HG03520 (cell line): ENCODE data around the gene PSMB10.
"Not testable (repeated sequence)": the region's sequence is repeated elsewhere in the genome, so short reads cannot be mapped to it uniquely, and the experiment has no call there.

Source experiments
- ATAC-seq: cut with Tn5 transposase; IDR thresholded peaks from one replicate; pipeline ENCODE4 v1.9.1; 2021; ENCODE audit warnings: mild to moderate bottlenecking, moderate library complexity; ENCODE audit not compliant: unreplicated experiment

PSMB10 gene

DNA sequence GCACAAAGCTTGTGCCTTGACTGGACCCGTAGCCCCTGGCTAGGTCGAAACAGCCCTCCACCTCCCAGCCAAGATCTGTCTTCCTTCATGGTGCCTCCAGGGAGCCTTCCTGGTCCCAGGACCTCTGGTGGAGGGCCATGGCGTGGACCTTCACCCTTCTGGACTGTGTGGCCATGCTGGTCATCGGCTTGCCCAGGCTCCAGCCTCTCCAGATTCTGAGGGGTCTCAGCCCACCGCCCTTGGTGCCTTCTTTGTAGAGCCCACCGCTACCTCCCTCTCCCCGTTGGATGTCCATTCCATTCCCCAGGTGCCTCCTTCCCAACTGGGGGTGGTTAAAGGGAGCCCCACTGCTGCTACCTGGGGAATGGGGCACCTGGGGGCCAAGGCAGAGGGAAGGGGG, 8.5 kb downstream of the PSMB10 start:
- ATAC-seq: no peak

DNA sequence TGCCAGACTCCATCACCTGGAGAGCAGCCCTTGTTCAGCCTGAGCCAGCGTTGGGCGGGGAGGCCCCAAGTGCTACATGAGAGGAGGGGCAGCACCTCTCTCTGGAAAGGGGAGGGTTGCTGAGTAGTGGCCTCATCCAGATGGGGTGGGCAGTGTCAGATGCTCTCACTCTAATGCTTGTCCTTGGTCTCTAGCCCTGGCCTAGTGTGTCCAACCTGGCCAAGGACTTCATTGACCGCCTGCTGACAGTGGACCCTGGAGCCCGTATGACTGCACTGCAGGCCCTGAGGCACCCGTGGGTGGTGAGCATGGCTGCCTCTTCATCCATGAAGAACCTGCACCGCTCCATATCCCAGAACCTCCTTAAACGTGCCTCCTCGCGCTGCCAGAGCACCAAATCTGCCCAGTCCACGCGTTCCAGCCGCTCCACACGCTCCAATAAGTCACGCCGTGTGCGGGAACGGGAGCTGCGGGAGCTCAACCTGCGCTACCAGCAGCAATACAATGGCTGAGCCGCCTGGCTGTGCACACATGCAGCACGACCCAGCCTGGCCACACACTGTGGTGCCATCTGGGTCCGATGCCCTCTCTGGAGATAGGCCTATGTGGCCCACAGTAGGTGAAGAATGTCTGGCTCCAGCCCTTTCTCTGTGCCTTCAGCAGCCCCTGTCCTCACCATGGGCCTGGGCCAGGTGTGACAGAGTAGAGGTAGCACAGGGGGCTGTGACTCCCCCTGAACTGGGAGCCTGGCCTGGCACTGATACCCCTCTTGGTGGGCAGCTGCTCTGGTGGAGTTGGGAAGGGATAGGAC, 9.3 kb downstream of the PSMB10 start:
- no peak for ATAC-seq

DNA sequence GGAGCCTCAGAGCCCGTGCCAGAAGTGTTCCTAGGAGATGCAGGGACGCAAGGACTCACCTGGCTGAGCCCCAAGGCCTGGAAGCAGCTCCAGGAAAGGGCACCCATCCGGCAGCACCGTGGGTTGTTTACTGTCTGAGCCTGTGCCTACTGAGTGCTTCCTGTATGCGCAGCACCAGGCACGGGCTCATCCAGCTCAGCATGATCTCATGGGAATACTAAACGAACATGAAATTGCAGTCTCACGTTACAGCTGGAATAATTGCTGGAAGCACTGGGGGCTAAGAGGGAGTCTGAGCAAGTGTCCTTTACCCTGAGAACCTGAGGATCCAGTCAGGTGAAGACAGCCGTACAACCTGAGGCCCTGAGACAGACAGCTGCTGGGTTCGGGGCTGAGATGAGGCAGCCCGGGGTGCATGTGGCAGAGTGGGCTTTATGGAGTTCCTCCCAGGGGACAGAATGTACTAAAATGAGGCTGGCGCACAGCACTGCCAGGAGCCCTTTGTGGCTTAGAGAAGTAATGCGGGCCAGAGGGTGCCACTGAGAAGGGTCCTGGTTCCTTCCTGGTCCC, 10.4 kb downstream of the PSMB10 start:
- ATAC-seq: no peak

DNA sequence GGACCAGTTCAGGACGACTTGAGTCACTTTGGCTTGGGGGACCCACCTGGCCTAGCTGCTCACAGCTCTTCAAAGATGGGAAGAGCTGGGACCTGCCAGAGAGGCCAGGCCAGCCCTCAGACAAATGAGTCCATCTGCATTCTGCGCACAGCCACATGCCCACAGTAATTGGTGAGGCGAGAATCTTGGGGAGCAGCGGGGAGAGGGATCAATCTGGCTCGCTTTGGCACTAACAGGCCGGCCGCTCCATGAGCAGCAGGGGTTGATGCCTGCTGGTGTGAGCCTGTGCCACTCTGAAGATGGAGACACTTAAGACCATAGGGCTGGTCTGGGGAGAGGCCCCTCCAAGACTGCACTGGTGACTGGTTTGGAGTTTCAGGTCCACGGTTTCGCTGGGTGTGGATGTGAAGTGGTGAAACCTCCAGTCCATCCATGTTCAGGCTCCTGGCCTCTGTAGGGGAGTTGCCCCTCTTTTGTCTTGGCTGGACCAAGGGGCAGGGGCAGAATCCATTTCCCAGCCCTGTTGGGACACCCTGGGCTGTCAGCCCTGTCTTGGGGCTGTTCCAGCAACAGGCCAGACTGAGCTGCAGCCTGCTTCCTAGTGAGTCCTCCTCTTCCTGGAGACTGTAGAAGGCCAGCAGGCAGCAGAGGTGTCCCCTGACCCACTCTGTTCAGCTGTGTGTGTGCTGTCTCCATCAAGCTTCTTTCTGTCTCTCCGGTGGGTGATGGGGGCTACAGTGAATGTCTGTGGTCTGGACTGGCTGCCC, 12.3 kb downstream of the PSMB10 start:
- no peak for ATAC-seq

DNA sequence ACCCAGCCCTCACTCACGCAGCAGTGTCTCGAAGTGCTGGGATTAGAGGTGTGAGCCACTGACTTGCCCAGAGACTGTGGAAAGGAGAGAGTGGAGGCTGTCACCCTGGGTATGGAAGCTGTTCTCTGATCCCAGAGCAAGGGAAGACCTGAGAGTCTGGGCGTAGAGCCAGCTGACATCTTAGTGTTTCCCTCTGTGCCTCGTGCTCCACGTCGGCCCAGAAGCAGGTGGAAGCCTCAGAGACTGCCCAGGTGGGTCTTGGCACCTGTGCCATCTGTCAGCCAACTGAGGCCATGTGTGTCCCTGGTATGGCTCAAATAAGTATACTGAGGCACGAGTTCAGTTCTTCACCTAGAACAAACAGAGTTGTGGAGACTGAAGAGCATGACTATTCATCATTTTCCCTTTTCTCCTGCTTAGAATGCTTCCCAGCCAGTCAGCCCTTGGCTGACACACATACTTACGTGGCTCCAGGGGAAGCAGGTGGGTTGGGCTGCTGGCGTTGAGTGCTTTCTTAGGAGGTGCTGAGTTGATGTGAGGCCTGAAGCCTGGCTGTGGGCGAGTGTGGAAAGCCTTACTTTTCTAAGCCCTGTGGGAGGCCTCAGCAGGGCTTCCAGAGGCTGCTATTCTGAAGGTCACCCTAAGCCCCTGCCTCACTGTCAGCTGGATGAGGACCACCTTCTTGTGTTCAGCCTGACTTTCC, 13.1 kb downstream of the PSMB10 start:
- ATAC-seq: no peak

DNA sequence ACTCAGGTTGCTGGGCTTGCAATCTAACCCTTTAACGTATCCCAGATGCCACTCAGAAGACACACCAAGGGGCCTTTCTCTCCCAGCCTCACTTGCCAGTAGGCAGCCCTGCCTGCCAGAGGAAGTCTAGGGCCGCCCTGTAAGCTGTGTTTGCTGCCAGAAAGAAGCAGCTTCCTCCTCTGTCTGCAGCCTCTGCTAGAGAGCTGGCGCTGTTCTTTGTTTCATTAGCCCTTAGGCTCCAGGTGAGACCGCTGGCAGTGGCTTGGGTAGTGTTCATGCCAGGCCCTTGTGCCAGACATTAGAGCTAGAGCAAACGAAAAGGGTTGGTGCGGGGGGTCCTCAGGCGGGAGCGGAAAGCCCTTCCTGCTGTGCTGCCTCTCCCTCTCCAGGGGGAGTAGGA, 13.9 kb downstream of the PSMB10 start:
- no peak for ATAC-seq

DNA sequence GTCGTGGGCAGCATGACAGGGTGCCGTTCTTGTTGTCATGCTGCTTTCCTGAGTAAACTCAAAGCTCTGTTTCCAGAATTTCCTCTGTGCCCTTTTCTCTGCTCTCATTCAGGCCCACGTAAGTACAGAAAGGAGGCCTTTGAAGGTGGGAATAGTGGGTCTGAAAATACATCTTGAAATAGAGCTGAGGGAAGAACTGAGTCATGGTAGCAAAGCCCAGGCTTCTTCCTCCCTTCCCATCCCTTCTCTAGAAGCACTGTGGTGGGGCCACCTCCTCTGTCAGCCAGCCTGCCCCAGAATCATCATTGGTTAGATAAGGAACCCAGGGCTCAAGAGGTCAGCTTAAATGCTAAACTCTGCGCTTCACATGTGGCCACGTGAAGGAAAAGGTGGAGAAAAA, 14.4 kb downstream of the PSMB10 start:
- ATAC-seq: no peak

DNA sequence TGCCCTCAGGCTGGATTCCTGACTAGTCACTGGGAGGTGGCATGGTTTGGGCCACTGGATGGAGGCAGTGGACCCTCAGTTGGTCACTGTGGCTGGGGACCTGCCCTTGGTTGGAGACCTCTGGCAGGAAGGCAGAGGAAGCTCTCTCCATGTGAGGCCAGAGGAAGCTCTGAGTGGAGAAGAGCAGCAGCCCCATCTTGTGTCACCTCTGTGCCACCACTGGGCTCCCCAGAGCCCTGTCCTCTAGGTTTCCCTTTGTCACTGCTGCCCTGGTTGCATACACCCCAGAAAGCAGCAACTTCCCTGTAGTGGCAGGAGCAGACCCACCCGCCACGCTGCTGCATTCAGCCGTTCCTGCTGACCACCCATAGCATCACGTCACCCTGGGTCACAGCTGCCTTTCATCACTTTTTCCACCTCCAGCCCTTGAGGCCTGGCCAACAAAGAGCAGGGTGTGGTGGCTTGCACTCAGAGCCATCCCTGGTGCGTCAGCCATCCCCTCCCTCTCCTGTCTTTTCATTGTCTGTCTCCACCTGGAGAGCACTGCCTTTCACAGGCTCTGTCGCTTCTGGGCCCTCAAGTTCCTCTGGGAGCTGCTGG, 16.9 kb downstream of the PSMB10 start:
- no peak for ATAC-seq

DNA sequence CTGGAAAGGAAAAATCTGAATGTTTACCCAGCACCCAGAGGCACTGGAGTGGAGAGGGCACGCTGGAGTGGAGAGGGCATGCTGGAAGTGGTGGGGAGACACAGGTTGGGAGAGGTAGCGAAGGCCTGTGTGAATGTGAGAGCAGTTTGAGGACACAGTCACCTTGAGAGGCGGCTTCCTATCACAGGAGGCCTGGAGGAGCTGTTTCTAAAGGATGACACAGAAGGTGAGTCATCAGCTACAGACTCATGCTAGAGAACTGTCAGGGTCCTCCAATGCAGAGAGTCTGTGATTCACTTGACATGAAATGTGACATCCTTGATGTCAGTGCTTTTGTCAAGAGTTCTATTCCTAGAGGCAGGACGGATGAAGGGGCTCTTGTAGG, 18.8 kb downstream of the PSMB10 start:
- ATAC-seq: no peak

DNA sequence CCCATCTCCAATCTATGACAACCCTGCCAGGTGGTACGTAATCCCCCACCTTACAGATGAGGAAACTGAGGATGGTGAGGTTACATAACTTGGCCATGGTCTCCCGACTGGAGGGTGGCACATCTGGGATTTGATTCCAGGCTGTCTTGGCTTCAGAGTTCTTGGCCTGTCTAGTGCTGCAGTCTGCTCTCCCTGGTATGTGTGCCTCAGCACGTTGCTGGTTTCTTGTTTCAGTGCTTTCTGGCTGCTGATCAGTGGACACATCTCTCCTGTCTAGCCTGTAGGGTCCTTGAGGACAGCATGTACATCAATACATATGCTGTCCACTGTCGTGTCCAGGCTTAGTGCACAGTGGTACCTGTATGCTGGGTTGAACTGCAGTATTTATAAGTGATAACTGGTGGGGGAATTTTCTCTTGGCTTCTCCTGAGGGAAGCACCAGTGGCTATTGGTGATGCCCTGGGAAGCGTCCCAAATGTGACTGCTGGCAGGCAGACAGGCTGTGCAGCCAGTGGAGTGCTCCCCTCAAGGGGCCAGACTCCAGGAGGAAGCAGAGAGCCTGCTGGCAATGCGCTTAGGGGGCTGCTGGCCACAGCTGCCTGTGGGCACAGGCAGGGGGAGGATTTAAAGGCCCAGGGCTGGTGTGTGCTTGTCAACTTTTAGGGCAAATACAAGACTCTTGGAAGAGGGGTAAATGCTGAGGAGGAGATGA, 19.4 kb downstream of the PSMB10 start:
- no peak for ATAC-seq

DNA sequence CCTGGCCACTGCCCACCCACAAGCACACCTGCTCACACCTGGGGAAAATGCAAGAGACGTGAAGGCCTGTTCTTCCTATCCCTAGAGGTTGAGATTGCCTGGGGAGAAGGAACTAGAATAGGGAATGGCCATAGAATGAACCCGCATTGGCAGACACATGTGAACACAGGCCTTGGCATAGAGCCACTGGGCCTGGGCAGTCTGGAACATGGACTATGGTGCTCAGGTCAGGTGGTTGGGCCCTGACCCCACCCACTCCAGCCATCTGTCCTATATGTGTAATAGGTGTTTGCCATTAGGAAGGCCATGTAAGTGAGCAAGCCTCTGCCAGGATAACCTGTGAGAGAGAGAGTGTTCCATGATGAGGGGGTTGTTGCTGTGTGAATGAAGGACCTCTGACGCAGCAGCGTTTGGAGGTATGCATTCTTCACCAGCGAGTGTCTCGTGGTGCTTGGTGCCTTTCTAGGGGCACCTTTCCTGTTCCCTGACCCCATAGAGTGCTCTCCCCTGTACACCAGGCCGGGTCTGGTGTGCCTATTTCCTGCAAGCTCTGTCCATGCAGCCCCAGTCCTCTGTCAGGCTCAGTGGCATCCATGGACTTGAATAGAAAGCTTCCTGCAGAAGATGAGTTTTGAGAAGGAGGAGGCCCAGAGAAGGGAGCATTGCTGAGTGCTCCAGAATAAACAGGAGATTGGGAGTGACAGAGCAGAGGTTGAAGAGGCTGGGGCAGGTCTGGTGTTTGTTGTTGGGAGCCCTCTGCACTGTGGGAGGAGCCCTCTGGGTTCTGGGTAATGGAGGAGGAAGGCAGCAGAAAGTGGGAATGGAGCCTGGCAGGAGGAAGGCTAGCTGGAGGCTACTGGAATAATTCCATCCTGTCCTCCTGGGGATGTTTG, 20.6 kb downstream of the PSMB10 start:
- no peak for ATAC-seq

DNA sequence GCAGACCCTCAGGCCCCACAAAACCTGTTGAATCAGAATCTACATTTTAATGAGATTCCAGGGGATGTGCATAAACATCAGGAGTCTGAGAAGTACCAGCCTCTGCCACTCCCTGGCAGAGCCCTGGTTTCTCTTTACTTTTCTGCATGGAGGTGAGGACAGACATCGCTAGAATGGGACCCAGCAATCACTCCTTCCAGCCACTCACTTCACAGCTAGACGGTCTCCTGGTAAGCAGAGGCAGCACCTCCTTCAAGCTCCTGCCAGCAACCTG, 21.2 kb downstream of the PSMB10 start:
- not testable (repeated sequence) for ATAC-seq

DNA sequence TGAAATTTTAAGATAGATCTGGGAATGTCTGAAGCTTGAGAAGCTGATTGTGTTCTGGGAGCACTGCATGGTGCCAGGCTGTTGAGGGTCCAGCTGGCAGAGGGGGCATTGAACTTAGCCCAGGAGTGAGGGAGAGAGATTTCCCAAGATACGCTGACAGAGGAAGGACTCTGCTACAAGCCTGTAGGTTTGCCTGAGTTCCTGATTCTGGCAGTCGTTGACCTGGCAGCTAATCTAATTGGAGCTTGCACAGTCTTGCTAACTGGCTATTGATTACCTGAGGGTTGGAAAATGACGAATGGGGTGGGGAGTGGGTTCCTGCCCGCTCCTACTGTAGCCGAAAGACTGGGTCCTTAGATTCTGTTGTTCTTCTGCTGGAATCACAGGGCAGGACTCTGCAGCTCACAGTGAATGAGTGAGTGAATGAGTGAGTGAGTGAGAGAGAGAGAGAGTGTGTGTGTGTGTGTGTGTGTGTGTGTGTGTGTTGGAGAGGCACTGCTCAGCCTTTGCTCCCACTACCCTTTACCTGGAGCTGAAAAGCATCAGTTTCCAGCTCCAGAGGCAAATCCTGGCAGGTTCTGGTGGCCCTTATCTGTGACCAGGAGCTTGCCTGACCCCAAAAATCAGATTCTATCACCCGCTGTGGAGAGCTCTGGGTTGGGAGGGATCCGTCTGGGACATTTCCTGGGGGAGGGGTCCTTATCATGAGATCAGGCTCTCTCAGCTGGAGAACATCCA, 21.7 kb downstream of the PSMB10 start:
- ATAC-seq: no peak

DNA sequence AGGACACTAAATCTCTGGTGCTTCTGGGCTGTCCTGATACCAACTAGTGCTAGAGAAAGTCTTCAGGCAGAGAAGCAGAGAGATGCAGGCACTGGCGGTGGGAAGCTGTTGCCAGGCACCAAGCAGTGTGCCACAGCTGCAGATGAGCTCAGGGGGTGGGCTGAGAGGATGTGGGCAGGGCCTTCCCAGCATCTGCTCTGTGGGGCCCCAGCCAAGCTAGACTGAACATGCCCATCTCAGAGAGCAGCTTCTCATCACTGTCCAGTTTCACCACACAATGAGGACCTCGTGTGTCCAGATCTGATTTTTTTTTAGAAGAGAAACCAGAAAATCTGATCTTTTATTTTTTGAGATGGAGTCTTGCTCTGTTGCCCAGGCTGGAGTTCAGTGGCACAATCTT, 26.5 kb downstream of the PSMB10 start:
- no peak for ATAC-seq

DNA sequence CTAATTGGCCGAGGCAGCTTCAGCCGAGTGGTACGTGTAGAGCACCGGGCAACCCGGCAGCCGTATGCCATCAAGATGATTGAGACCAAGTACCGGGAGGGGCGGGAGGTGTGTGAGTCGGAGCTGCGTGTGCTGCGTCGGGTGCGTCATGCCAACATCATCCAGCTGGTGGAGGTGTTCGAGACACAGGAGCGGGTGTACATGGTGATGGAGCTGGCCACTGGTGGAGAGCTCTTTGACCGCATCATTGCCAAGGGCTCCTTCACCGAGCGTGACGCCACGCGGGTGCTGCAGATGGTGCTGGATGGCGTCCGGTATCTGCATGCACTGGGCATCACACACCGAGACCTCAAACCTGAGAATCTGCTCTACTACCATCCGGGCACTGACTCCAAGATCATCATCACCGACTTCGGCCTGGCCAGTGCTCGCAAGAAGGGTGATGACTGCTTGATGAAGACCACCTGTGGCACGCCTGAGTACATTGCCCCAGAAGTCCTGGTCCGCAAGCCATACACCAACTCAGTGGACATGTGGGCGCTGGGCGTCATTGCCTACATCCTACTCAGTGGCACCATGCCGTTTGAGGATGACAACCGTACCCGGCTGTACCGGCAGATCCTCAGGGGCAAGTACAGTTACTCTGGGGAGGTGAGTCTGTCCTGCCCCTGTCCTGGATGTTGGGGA, 27.5 kb downstream of the PSMB10 start:
- no peak for ATAC-seq

DNA sequence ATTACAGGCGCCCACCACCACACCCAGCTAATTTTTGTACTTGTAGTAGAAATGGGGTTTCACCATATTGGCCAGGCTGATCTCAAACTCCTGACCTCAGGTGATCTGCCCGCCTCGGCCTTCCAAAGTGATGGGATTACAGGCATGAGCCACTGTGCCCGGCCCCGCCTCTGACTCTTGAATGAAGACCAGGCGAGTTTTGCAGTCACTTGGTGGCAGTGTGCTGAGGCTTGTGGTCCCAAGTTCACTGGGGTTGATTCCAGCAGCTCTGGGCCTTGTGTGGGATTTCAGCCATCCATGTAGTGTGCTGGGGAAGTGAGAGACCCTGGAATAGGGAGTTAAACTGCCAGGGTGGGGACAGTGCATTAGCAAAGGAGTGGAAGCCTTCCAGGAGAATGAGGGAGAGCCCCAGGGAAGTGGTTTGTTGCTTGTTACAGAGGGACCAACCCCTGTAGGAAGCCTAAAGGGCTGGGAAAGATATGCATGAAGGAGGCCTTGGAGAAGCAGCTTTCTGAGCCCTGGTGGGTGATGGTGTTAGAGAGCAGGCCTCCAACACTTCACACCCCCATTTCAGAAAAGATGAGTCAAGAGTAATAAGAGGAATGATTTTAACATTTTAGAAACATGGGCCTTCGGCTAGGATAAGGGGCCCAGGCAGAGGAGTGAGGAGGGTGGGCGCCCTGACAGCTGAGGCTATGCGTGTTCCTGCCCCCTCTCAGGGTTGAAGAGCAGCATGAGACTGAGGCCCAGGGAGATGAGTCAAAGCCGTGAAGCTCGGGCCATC, 29.1 kb downstream of the PSMB10 start:
- ATAC-seq: no peak

DNA sequence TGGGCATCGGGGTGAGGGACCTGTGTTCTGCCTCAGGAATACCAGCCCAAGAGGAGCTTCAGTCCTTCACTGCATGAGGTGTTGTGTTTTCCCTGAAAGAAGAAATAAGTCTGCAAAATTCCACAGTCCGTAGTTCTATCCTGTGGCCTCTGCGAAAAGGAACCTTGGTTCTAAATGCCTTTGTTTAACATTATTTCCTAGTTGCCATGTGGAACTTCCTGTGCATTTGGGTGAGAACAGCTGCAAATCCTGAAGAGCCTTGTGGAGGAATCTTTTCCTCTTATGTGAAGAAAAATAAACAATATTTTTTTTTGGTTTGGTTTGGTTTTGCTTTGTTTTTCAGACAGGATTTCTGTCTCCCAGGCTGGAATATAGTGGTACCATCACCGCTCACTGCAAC, 33.8 kb downstream of the PSMB10 start:
- no peak for ATAC-seq

DNA sequence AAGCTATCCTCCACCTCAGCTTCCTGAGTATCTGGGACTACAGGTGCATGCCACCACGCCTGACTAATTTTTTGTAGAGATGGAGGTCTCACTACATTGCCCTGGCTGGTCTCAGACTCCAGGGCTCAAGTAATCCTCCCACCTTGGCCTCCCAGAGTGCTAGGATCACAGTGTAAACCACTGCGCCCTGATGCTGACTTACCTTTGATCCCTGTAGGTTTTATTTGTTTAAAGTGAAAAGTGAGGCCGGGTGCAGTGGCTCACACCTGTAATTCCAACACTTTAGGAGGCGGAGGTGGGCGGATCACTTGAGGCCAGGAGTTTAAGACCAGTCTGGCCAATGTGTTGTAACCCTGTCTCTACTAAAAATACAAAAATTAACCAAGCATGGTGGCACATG, 34.9 kb downstream of the PSMB10 start:
- no peak for ATAC-seq
